Liver (tissue), 9 donors: ENCODE data around the gene MISFA. TPM values are rescaled to one million over a fixed set of nuclear protein-coding genes. Genes with fewer than 3 reads are reported as not detected.
A peak's percentile ranks its signal among the peaks of the same experiment; 100 is the strongest.

Source experiments
- DNase-seq: peaks from one replicate; pipeline ENCODE4 v3.0.0-alpha.2; 2017; ENCODE audit warnings: low spot score
- H3K27ac ChIP-seq, 2 donors: one replicate each; pipeline ENCODE4 v1.7.0; 2013; ENCODE audit warnings: inconsistent platforms in 2 of 2, low read length in 2 of 2, control low read depth in 1 of 2, low read depth in 1 of 2, mild to moderate bottlenecking in 1 of 2
- H3K27me3 ChIP-seq, 4 donors: one replicate each; pipeline versions ENCODE4 v1.6.1 to v1.7.0; 2013; ENCODE audit warnings: low read length in 3 of 4, inconsistent platforms in 1 of 4, mild to moderate bottlenecking in 1 of 4, moderate library complexity in 1 of 4; ENCODE audit not compliant: control insufficient read depth in 4 of 4, insufficient read depth in 4 of 4
- H3K36me3 ChIP-seq, 4 donors: one replicate each; pipeline versions ENCODE4 v1.6.1 to v1.7.0; 2013; ENCODE audit warnings: low read length in 3 of 4, mild to moderate bottlenecking in 3 of 4, low read depth in 1 of 4, moderate library complexity in 1 of 4; ENCODE audit not compliant: control insufficient read depth in 4 of 4, insufficient read depth in 3 of 4
- H3K4me1 ChIP-seq, 4 donors: one replicate each; pipeline versions ENCODE4 v1.6.1 to v1.7.0; 2013; ENCODE audit warnings: low read length in 3 of 4, mild to moderate bottlenecking in 3 of 4, moderate library complexity in 1 of 4; ENCODE audit not compliant: control insufficient read depth in 4 of 4, insufficient read depth in 4 of 4
- H3K4me3 ChIP-seq, 3 donors: one replicate each; pipeline versions ENCODE4 v1.6.1 to v1.7.0; 2013; ENCODE audit warnings: low read length in 3 of 3, control low read depth in 1 of 3, low read depth in 1 of 3, mild to moderate bottlenecking in 1 of 3
- H3K9ac ChIP-seq, 2 donors: one replicate each; pipeline ENCODE4 v1.7.0; 2013; ENCODE audit warnings: low read length in 2 of 2, mild to moderate bottlenecking in 2 of 2, moderate library complexity in 2 of 2, control low read depth in 1 of 2, low read depth in 1 of 2
- H3K9me3 ChIP-seq, 4 donors: one replicate each; pipeline versions ENCODE4 v1.6.1 to v1.7.0; 2013; ENCODE audit warnings: low read length in 3 of 4; ENCODE audit not compliant: control insufficient read depth in 4 of 4
- ATF3 ChIP-seq: IDR thresholded peaks from 2 replicates; pipeline ENCODE4 v1.6.1; 2016; ENCODE audit warnings: antibody characterized with exemption
- CTCF ChIP-seq: fragments of 150-350 bp; IDR thresholded peaks from 2 replicates; pipeline ENCODE4 v1.5.1; 2017; ENCODE audit warnings: improper control_type of control experiment, low read depth, low read length; ENCODE audit not compliant: missing input control
- EGR1 ChIP-seq, 2 donors: IDR thresholded peaks; 2 replicates each; pipeline ENCODE4 v1.6.1; 2016 to 2018; ENCODE audit warnings: antibody characterized with exemption in 2 of 2, low read depth in 2 of 2
- FOXA1 ChIP-seq: IDR thresholded peaks from 2 replicates; pipeline ENCODE4 v1.6.1; 2016; ENCODE audit warnings: antibody characterized with exemption
- FOXA2 ChIP-seq: IDR thresholded peaks from 2 replicates; pipeline ENCODE4 v1.6.1; 2016; ENCODE audit warnings: antibody characterized with exemption
- GABPA ChIP-seq, 2 donors: IDR thresholded peaks in 1 of 2; conservative IDR thresholded peaks in 1 of 2; 2 replicates each; pipeline ENCODE4 v1.6.1; 2016; ENCODE audit warnings: antibody characterized with exemption in 2 of 2, mild to moderate bottlenecking in 1 of 2, moderate library complexity in 1 of 2
- HNF4A ChIP-seq, 2 donors: conservative IDR thresholded peaks; 2 replicates each; pipeline ENCODE4 v1.6.1; 2016; ENCODE audit warnings: antibody characterized with exemption in 2 of 2, mild to moderate bottlenecking in 2 of 2
- HNF4G ChIP-seq: IDR thresholded peaks from 2 replicates; pipeline ENCODE4 v1.6.1; 2016; ENCODE audit warnings: antibody characterized with exemption
- JUND ChIP-seq, 2 donors: IDR thresholded peaks; 2 replicates each; pipeline ENCODE4 v1.6.1; 2016; ENCODE audit warnings: antibody characterized with exemption in 2 of 2
- MAX ChIP-seq: IDR thresholded peaks from 2 replicates; pipeline ENCODE4 v1.6.1; 2016; ENCODE audit warnings: antibody characterized with exemption
- NR2F2 ChIP-seq: IDR thresholded peaks from 2 replicates; pipeline ENCODE4 v1.6.1; 2016; ENCODE audit warnings: antibody characterized with exemption
- RAD21 ChIP-seq, 2 donors: IDR thresholded peaks; 2 replicates each; pipeline ENCODE4 v1.6.1; 2016; ENCODE audit warnings: antibody characterized with exemption in 2 of 2, mild to moderate bottlenecking in 2 of 2
- REST ChIP-seq: IDR thresholded peaks from 2 replicates; pipeline ENCODE4 v1.6.1; 2016; ENCODE audit warnings: antibody characterized with exemption, mild to moderate bottlenecking
- RXRA ChIP-seq, 2 donors: IDR thresholded peaks; 2 replicates each; pipeline ENCODE4 v1.6.1; 2017 to 2018; ENCODE audit warnings: antibody characterized with exemption in 2 of 2, mild to moderate bottlenecking in 1 of 2
- SP1 ChIP-seq: IDR thresholded peaks from 2 replicates; pipeline ENCODE4 v1.6.1; 2018; ENCODE audit warnings: antibody characterized with exemption, mild to moderate bottlenecking
- TAF1 ChIP-seq: conservative IDR thresholded peaks from 2 replicates; pipeline ENCODE4 v1.6.1; 2016; ENCODE audit warnings: antibody characterized with exemption, mild to moderate bottlenecking
- YY1 ChIP-seq: IDR thresholded peaks from 2 replicates; pipeline ENCODE4 v1.6.1; 2016; ENCODE audit warnings: antibody characterized with exemption, mild to moderate bottlenecking
- ZBTB33 ChIP-seq: IDR thresholded peaks from 2 replicates; pipeline ENCODE4 v1.6.1; 2016; ENCODE audit warnings: antibody characterized with exemption
- WGBS: extraction: QIAGEN DNeasy Blood & Tissue Kit; methylation state at CpG from one replicate; pipeline ENCODE4 v1.1.7; 2013; 5-methylcytosine and 5-hydroxymethylcytosine counted together
- polyA plus RNA-seq, 2 donors: library from polyadenylated mRNA; stranded (reverse) in 1 of 2; unstranded in 1 of 2; fragments of 200-250 nt in 1 of 2; fragments of >200 nt in 1 of 2; fragmentation: Nextera tagmentation in 1 of 2; extraction: Ambion mirVana in 1 of 2; gene quantifications; one replicate each; pipeline versions ENCODE4 v1.2.1 to v1.2.3, GENCODE V29; 2013 to 2015
- total RNA-seq, 2 donors: library from RNA; depleted of rRNA; stranded (reverse); fragments of >200 nt; gene quantifications; one replicate each; pipeline ENCODE4 v1.2.3, GENCODE V29; 2014
- donor health status: healthy.
- donor health status: healthy.
- donor health status: healthy.
- donor health status: healthy.
- donor health status: healthy.

MISFA gene
- total and polyA plus RNA-seq, 4 donors: 0.05 to 0.82 (median 0.08) TPM; not detected in 1

GRCh38 chr11:18588297-18589252 lies 11.0 kb upstream of the MISFA start, which contains the start of gene UEVLD:
Gene UEVLD (minus strand): TSS chr11:18588734. CDS start chr11:18588654, 80 bp downstream.
- Histone ChIP-seq H3K9me3 (no peaks in the 10 kb centered on the region), H3K9ac (peak within 1 kb of the TSS; percentile 83 to 84), H3K27ac (peak within 1 kb of the TSS; percentile 62 to 65), H3K27me3 (no peaks in the 10 kb centered on the region), H3K4me3 (peak within 1 kb of the TSS; percentile 78 to 92 (median 90)), H3K4me1 (peaks cover 0 to 18% (median 11%) of the 10 kb centered on the region in 4 donors), H3K36me3 (peaks cover 0 to 2% (median 0%) of the 10 kb centered on the region in 4 donors)
- under 1% methylated on average over 50 of the region's 50 CpGs for WGBS
- peak; percentile 21 for TF ChIP-seq TAF1
- TF ChIP-seq FOXA2: no peak
- no peak for TF ChIP-seq JUND (IDR thresholded peaks at IDR 0.05)
- peak; percentile 89 for TF ChIP-seq NR2F2
- peak; percentile 96 for TF ChIP-seq ZBTB33
- TF ChIP-seq EGR1 (IDR thresholded peaks at IDR 0.05; ENCODE audit: low read depth in 2 of 2): peak; percentile 54 to 55
- no peak for TF ChIP-seq CTCF
- peak; percentile 57 to 63 for TF ChIP-seq HNF4A (conservative IDR thresholded peaks at IDR 0.05)
- peak; percentile 17 for TF ChIP-seq FOXA1
- TF ChIP-seq YY1: peak; percentile 92
- peak; percentile 56 to 64 for TF ChIP-seq RAD21 (IDR thresholded peaks at IDR 0.05)
- no peak for TF ChIP-seq HNF4G
- TF ChIP-seq GABPA (IDR thresholded peaks at IDR 0.05 in 1 of 2, conservative IDR thresholded peaks at IDR 0.05 in 1 of 2): peak; percentile 32 to 89
- TF ChIP-seq ATF3: peak; percentile 25
- peak; percentile 97 for TF ChIP-seq MAX
- peak; percentile 87 for TF ChIP-seq REST
- peak; percentile 84 for TF ChIP-seq SP1
- TF ChIP-seq RXRA (IDR thresholded peaks at IDR 0.05): peak; percentile 72 to 79
- DNase-seq: peak; percentile 81
